Sigmoid colon (tissue), 7 donors: ENCODE data around the gene NTRK3. TPM values are rescaled to one million over a fixed set of nuclear protein-coding genes. Genes with fewer than 3 reads are reported as not detected.

Experiments
- DNase-seq: peaks from one replicate; pipeline ENCODE4 v3.0.0-alpha.2; 2019
- H3K27ac ChIP-seq, 4 donors: fragments of 200-600 bp; sonication (generic); one replicate each; pipeline ENCODE4 v1.5.1; 2016 to 2019; ENCODE audit warnings: mild to moderate bottlenecking in 1 of 4
- H3K27me3 ChIP-seq, 3 donors: fragments of 200-600 bp; sonication (generic); one replicate each; pipeline ENCODE4 v1.5.1; 2019; ENCODE audit warnings: mild to moderate bottlenecking in 1 of 3
- H3K36me3 ChIP-seq, 4 donors: fragments of 200-600 bp; sonication (generic); one replicate each; pipeline ENCODE4 v1.5.1; 2016 to 2019
- H3K4me1 ChIP-seq, 4 donors: fragments of 200-600 bp; sonication (generic); one replicate each; pipeline ENCODE4 v1.5.1; 2017 to 2019
- H3K4me3 ChIP-seq, 4 donors: fragments of 200-600 bp; sonication (generic); one replicate each; pipeline ENCODE4 v1.5.1; 2017 to 2019; ENCODE audit warnings: mild to moderate bottlenecking in 2 of 4, moderate library complexity in 1 of 4
- H3K9me3 ChIP-seq, 4 donors: fragments of 200-600 bp in 3 of 4; sonication (generic) in 3 of 4; one replicate each; pipeline versions ENCODE4 v1.5.1 to v1.6.1; 2013 to 2019
- EP300 ChIP-seq, 4 donors: sonication (generic); formaldehyde crosslinking; IDR thresholded peaks; one replicate each; pipeline ENCODE4 v1.6.1; 2017; ENCODE audit warnings: antibody characterized with exemption in 4 of 4
- POLR2A ChIP-seq, 2 donors: fragments of 450-650 bp; IDR thresholded peaks; one replicate each; pipeline ENCODE4 v1.6.1; 2016; ENCODE audit warnings: antibody characterized with exemption in 2 of 2, mild to moderate bottlenecking in 2 of 2, moderate library complexity in 2 of 2
- POLR2AphosphoS5 ChIP-seq, 4 donors: sonication (generic); formaldehyde crosslinking; IDR thresholded peaks; one replicate each; pipeline ENCODE4 v1.6.1; 2017; ENCODE audit warnings: antibody characterized with exemption in 4 of 4
- WGBS, 2 donors: extraction: QIAGEN DNeasy Blood & Tissue Kit; methylation state at CpG; one replicate each; pipeline ENCODE4 v1.1.7; 2013; 5-methylcytosine and 5-hydroxymethylcytosine counted together
- intact Hi-C: fragments of 100-400 bp; cut with DNase I; formaldehyde crosslinking; loops from one replicate; pipeline ENCODE4 v1.15.1; 2023
- polyA plus RNA-seq, 3 donors: library from polyadenylated mRNA; stranded (reverse); fragments of 200-250 nt; gene quantifications; one replicate each; pipeline ENCODE4 v1.2.3, GENCODE V29; 2013
- total RNA-seq, 4 donors: library from RNA; depleted of rRNA; stranded (reverse); fragments of >200 nt; gene quantifications; one replicate each; pipeline ENCODE4 v1.1.0, GENCODE V29; 2016
- TF ChIP-seq, protein P1 (sequence below), 4 experiments: fragments of 450-650 bp in 3 of 4; fragments of 200-600 bp in 1 of 4; IDR thresholded peaks; one replicate each; pipeline ENCODE4 v1.5.1; 2016 to 2019; ENCODE audit warnings: antibody characterized with exemption in 4 of 4, mild to moderate bottlenecking in 3 of 4, moderate library complexity in 2 of 4
- donor health status: healthy with polysubstance abuse.
- donor health status: Bipolar disorder and iron deficiency.
- donor health status: healthy.

Gene NTRK3
- total and polyA plus RNA-seq, 7 donors, result 1.1 to 13.0 (median 3.6) TPM; not detected in 2

DNA sequence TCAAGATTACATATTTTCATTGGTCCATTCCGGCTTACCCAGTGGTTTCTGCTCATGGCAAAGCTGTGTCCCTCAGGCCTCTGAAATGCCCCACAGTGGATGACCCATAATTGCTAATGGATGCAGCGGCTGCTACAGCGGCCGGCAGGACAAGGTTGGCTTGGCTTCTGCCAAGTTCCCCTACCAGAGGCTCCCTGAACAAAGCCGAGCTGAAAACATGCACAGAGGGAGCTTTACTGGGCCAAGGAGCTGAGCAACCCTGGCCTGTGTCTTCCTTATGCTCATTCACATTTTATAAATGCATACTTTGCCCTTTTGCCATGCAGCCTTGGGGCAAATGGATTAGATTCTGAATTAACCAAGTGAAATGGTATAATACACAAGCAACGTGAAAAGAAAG, 150.5 kb downstream of the NTRK3 start:
- H3K36me3 ChIP-seq, result no peaks in the 10 kb centered on the region
- WGBS, 2 donors, result 87 to 92% methylated on average over 6 of the region's 6 CpGs
- no peak overlapping the region for H3K27ac ChIP-seq
- no peaks in the 10 kb centered on the region for H3K9me3 ChIP-seq
- no peak overlapping the region for H3K4me3 ChIP-seq
- no peaks in the 10 kb centered on the region for H3K27me3 ChIP-seq
- intact Hi-C loops, result no loop called here
- DNase-seq, result no peak
- peaks cover 0 to 7% (median 0%) of the 10 kb centered on the region in 4 donors for H3K4me1 ChIP-seq
- TF ChIP-seq EP300 (IDR thresholded peaks at IDR 0.05) (no peak), POLR2AphosphoS5 (IDR thresholded peaks at IDR 0.05) (no peak), POLR2A (IDR thresholded peaks at IDR 0.05) (no peak)
- TF ChIP-seq, protein P1, sequence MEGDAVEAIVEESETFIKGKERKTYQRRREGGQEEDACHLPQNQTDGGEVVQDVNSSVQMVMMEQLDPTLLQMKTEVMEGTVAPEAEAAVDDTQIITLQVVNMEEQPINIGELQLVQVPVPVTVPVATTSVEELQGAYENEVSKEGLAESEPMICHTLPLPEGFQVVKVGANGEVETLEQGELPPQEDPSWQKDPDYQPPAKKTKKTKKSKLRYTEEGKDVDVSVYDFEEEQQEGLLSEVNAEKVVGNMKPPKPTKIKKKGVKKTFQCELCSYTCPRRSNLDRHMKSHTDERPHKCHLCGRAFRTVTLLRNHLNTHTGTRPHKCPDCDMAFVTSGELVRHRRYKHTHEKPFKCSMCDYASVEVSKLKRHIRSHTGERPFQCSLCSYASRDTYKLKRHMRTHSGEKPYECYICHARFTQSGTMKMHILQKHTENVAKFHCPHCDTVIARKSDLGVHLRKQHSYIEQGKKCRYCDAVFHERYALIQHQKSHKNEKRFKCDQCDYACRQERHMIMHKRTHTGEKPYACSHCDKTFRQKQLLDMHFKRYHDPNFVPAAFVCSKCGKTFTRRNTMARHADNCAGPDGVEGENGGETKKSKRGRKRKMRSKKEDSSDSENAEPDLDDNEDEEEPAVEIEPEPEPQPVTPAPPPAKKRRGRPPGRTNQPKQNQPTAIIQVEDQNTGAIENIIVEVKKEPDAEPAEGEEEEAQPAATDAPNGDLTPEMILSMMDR (IDR thresholded peaks at IDR 0.05), result no peak

DNA sequence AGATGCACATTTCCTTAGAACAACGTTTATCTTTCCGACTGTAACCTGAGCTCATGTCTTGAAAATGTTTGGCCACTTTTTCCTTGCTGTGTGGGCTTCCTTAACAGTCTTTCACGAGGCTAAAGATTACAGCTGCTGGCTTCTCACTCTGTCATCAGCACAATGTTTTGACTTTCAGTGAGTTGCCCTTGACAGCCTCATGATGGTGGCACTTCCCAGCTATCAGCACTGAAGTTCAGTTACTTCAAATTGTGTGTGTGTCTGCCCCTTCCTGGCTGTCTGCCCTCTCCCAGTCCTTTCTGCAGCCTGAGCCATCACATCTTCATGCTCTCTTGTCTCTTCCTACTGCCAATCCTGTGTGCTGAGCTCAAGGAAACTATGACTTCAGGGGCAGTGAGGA, 152.2 kb downstream of the NTRK3 start:
- H3K4me1 ChIP-seq, result peaks cover 0 to 15% (median 0%) of the 10 kb centered on the region in 4 donors
- H3K36me3 ChIP-seq, result no peaks in the 10 kb centered on the region
- no peak overlapping the region for H3K27ac ChIP-seq
- H3K27me3 ChIP-seq, result no peaks in the 10 kb centered on the region
- H3K4me3 ChIP-seq, result no peak overlapping the region
- no peaks in the 10 kb centered on the region for H3K9me3 ChIP-seq
- WGBS, 2 donors, result 51 to 65% methylated on average over 3 of the region's 3 CpGs
- intact Hi-C loops, result no loop called here
- DNase-seq, result no peak
- TF ChIP-seq POLR2AphosphoS5 (IDR thresholded peaks at IDR 0.05) (no peak), EP300 (IDR thresholded peaks at IDR 0.05) (no peak), POLR2A (IDR thresholded peaks at IDR 0.05) (no peak)
- TF ChIP-seq, protein P1 (IDR thresholded peaks at IDR 0.05), result no peak

- TF ChIP-seq EP300 (IDR thresholded peaks at IDR 0.05) (no peak), POLR2A (IDR thresholded peaks at IDR 0.05) (no peak), POLR2AphosphoS5 (IDR thresholded peaks at IDR 0.05) (no peak)
- TF ChIP-seq, protein P1 (IDR thresholded peaks at IDR 0.05), result no peak
- Histone ChIP-seq H3K27me3 (no peaks in the 10 kb centered on the region), H3K9me3 (no peaks in the 10 kb centered on the region), H3K4me3 (no peak overlapping the region), H3K4me1 (peaks cover 0 to 26% (median 11%) of the 10 kb centered on the region in 4 donors), H3K36me3 (no peaks in the 10 kb centered on the region), H3K27ac (no peak overlapping the region)
- intact Hi-C loops, result no loop called here
- WGBS, 2 donors, result 85 to 88% methylated on average over 2 of the region's 2 CpGs
- DNase-seq, result no peak
Measured at GRCh38 chr15:88100181-88100580, 156.4 kb downstream of the NTRK3 start.

DNA sequence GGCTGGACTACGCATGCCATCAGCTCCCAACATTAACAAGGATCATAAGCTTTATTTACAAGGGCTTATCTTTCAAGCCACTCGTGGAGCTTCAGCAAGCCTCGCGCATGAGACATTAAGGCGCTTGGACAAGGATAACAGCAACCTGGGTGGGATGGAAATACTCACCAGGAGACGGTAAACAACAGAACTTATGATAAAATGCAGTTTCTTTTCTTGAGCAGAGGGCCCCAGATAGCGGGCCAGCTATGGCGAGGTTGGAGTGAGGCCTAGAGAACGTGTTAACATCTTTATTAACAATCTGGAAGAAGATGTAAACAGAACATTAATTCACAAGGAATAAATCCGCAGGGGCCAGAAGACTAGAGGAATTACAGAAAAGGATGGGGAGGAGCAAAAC, 158.2 kb downstream of the NTRK3 start:
- no peak for TF ChIP-seq POLR2A (IDR thresholded peaks at IDR 0.05)
- peak in 1 of 4 donors; percentile 52 for TF ChIP-seq EP300 (IDR thresholded peaks at IDR 0.05)
- TF ChIP-seq POLR2AphosphoS5 (IDR thresholded peaks at IDR 0.05), result peak; percentile 28 to 82 (median 62)
- Histone ChIP-seq H3K27ac (peak overlapping the region in 2 of 4 donors; percentile 8 to 25), H3K4me1 (peaks cover 0 to 26% (median 11%) of the 10 kb centered on the region in 4 donors), H3K27me3 (no peaks in the 10 kb centered on the region), H3K9me3 (no peaks in the 10 kb centered on the region), H3K4me3 (no peak overlapping the region), H3K36me3 (no peaks in the 10 kb centered on the region)
- WGBS, 2 donors, result 60 to 67% methylated on average over 10 of the region's 10 CpGs
- intact Hi-C loops, result no loop called here
- no peak for DNase-seq

DNA sequence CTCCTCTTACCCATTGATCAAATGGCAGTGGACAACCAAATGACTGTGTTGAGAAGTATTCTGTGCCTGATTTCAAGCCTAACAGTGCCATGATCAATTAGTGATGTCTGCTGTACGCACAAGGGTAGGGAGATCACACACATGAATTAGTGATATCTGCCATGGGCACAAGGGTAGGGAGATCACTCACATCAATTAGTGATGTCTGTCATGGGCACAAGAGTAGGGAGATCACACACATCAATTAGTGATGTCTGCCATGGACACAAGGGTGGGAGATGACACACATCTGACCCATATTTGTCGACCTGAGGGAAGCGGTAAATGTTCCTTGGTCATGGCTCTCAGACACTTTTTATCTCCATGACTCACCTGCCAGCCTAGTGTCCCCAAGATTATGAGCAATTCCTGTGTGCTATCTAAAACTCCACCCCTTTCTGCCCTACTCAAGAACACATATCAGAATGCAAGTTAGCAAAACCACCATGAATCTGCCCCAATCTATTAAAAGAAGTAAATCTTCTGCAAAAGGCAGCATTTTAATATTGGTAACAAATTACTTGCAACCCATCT, 165.0 kb downstream of the NTRK3 start:
- no peaks in the 10 kb centered on the region for H3K9me3 ChIP-seq
- TF ChIP-seq EP300 (IDR thresholded peaks at IDR 0.05) (no peak), POLR2AphosphoS5 (IDR thresholded peaks at IDR 0.05) (no peak), POLR2A (IDR thresholded peaks at IDR 0.05) (no peak)
- TF ChIP-seq, protein P1 (IDR thresholded peaks at IDR 0.05), result no peak
- H3K4me3 ChIP-seq, result no peak overlapping the region
- H3K36me3 ChIP-seq, result no peaks in the 10 kb centered on the region
- 70 to 87% methylated on average over 3 of the region's 3 CpGs for WGBS, 2 donors
- no peaks in the 10 kb centered on the region for H3K4me1 ChIP-seq
- intact Hi-C loops, result no loop called here
- no peak for DNase-seq
- H3K27ac ChIP-seq, result no peak overlapping the region
- H3K27me3 ChIP-seq, result no peaks in the 10 kb centered on the region
